Measurements from ENCODE around the gene TBC1D22A. TPM values are rescaled to one million over a fixed set of nuclear protein-coding genes. Genes with fewer than 3 reads are reported as not detected.

The TBC1D22A gene
- total RNA-seq, 2 experiments from 2014 or later: 22.3 to 43.9 TPM

- ChIA-PET POLR2A (interaction anchor here (0.6 kb wide), 1 partner anchor 9 kb away, joined by 4 read pairs; no protein-coding TSS in a partner anchor), CTCF (ENCODE audit: unreplicated experiment) (no interaction called here)
- Histone ChIP-seq H3K79me2 (ENCODE audit: insufficient read depth, low read depth, low read length) (no peaks in the 10 kb centered on the region), H3K9me2 (ENCODE audit: insufficient read depth, low read length) (no peaks in the 10 kb centered on the region), H3K4me2 (ENCODE audit: low read length) (no peak overlapping the region), H3K36me3 (ENCODE audit: insufficient read depth, low read length) (peaks cover 59% of the 10 kb centered on the region), H2AFZ (ENCODE audit: low read length) (no peak overlapping the region), H3K4me3 (ENCODE audit: low read depth, low read length, poor library complexity, severe bottlenecking) (no peak overlapping the region), H4K20me1 (ENCODE audit: insufficient read depth, low read length) (no peaks in the 10 kb centered on the region; the same call in 1 of the 2 replicates), H3K4me1 (ENCODE audit: insufficient read depth, low read length, poor library complexity, severe bottlenecking) (no peaks in the 10 kb centered on the region), H3K9me3 (ENCODE audit: low read length) (peaks cover 8% of the 10 kb centered on the region), H3K27ac (ENCODE audit: low read depth, low read length, poor library complexity, severe bottlenecking) (no peak overlapping the region)
- TF ChIP-seq EZH2phosphoT487 (IDR thresholded peaks at IDR 0.05; ENCODE audit: borderline replicate concordance, low read depth, low read length): no peak
- TF ChIP-seq, protein P1, sequence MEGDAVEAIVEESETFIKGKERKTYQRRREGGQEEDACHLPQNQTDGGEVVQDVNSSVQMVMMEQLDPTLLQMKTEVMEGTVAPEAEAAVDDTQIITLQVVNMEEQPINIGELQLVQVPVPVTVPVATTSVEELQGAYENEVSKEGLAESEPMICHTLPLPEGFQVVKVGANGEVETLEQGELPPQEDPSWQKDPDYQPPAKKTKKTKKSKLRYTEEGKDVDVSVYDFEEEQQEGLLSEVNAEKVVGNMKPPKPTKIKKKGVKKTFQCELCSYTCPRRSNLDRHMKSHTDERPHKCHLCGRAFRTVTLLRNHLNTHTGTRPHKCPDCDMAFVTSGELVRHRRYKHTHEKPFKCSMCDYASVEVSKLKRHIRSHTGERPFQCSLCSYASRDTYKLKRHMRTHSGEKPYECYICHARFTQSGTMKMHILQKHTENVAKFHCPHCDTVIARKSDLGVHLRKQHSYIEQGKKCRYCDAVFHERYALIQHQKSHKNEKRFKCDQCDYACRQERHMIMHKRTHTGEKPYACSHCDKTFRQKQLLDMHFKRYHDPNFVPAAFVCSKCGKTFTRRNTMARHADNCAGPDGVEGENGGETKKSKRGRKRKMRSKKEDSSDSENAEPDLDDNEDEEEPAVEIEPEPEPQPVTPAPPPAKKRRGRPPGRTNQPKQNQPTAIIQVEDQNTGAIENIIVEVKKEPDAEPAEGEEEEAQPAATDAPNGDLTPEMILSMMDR (conservative IDR thresholded peaks at IDR 0.05; ENCODE audit: low read length): no peak
- no peak for DNase-seq (ENCODE audit: low spot score)
- intact Hi-C loops (cut with micrococcal nuclease; ENCODE audit: unreplicated experiment): no loop called here
- BruUV-seq (replicated peaks): no TSS peak
Observed at GRCh38 chr22:46829941-46830715, 67.7 kb downstream of the TBC1D22A start.

- Histone ChIP-seq H4K20me1 (ENCODE audit: insufficient read depth, low read length) (no peaks in the 10 kb centered on the region; the same call in 1 of the 2 replicates), H3K4me3 (ENCODE audit: low read depth, low read length, poor library complexity, severe bottlenecking) (no peak overlapping the region), H3K9me3 (ENCODE audit: low read length) (peaks cover 15% of the 10 kb centered on the region), H3K4me1 (ENCODE audit: insufficient read depth, low read length, poor library complexity, severe bottlenecking) (no peaks in the 10 kb centered on the region), H3K4me2 (ENCODE audit: low read length) (no peak overlapping the region), H3K9me2 (ENCODE audit: insufficient read depth, low read length) (no peaks in the 10 kb centered on the region), H3K27ac (ENCODE audit: low read depth, low read length, poor library complexity, severe bottlenecking) (no peak overlapping the region), H2AFZ (ENCODE audit: low read length) (no peak overlapping the region), H3K36me3 (ENCODE audit: insufficient read depth, low read length) (peaks cover 67% of the 10 kb centered on the region), H3K79me2 (ENCODE audit: insufficient read depth, low read depth, low read length) (no peaks in the 10 kb centered on the region)
- DNase-seq (ENCODE audit: low spot score): no peak
- CTCF ChIA-PET (ENCODE audit: unreplicated experiment): no interaction called here
- no peak for TF ChIP-seq EZH2phosphoT487 (IDR thresholded peaks at IDR 0.05; ENCODE audit: borderline replicate concordance, low read depth, low read length)
- TF ChIP-seq, protein P1 (conservative IDR thresholded peaks at IDR 0.05; ENCODE audit: low read length): no peak
- intact Hi-C loops (cut with micrococcal nuclease; ENCODE audit: unreplicated experiment): no loop called here
- BruUV-seq (replicated peaks): no TSS peak
- POLR2A ChIA-PET: no interaction called here
Observed at GRCh38 chr22:46830841-46831240, 68.4 kb downstream of the TBC1D22A start.

- Histone ChIP-seq H3K9me3 (ENCODE audit: low read length) (peaks cover 19% of the 10 kb centered on the region), H2AFZ (ENCODE audit: low read length) (no peak overlapping the region), H3K79me2 (ENCODE audit: insufficient read depth, low read depth, low read length) (no peaks in the 10 kb centered on the region), H3K27ac (ENCODE audit: low read depth, low read length, poor library complexity, severe bottlenecking) (no peak overlapping the region), H3K36me3 (ENCODE audit: insufficient read depth, low read length) (peaks cover 51% of the 10 kb centered on the region), H3K9me2 (ENCODE audit: insufficient read depth, low read length) (no peaks in the 10 kb centered on the region), H3K4me1 (ENCODE audit: insufficient read depth, low read length, poor library complexity, severe bottlenecking) (no peaks in the 10 kb centered on the region), H3K4me3 (ENCODE audit: low read depth, low read length, poor library complexity, severe bottlenecking) (no peak overlapping the region), H3K4me2 (ENCODE audit: low read length) (no peak overlapping the region), H4K20me1 (ENCODE audit: insufficient read depth, low read length) (no peaks in the 10 kb centered on the region)
- DNase-seq (ENCODE audit: low spot score): peak; percentile 11
- BruUV-seq (replicated peaks): no TSS peak
- ChIA-PET CTCF (ENCODE audit: unreplicated experiment) (no interaction called here), POLR2A (interaction anchor here (0.6 kb wide), 1 partner anchor 788 kb away, joined by 3 read pairs; no protein-coding TSS in a partner anchor)
- intact Hi-C loops (cut with micrococcal nuclease; ENCODE audit: unreplicated experiment): no loop called here
- TF ChIP-seq, protein P1 (conservative IDR thresholded peaks at IDR 0.05; ENCODE audit: low read length): peak; percentile 50
- TF ChIP-seq EZH2phosphoT487 (IDR thresholded peaks at IDR 0.05; ENCODE audit: borderline replicate concordance, low read depth, low read length): no peak
Observed at GRCh38 chr22:46833228-46833627, 70.8 kb downstream of the TBC1D22A start.

All from OCI-LY7 (cell line).